Smooth muscle cell of the umbilical artery (primary cell): ENCODE results near the gene CABP1. TPM values are rescaled to one million over a fixed set of nuclear protein-coding genes. Genes with fewer than 3 reads are reported as not detected.

Experiments
- total RNA-seq: library from RNA; depleted of rRNA; stranded (reverse); fragments of >200 nt; gene quantifications from 2 replicates; pipeline ENCODE4 v1.2.3, GENCODE V29; 2014

Gene CABP1
- total RNA-seq = 4.2 and 7.2 TPM in 2 replicates

GRCh38 chr12:120639771-120640721, at the start of gene CABP1:
CABP1 (plus strand) TSS chr12:120640626; CDS start chr12:120640686, 60 bp downstream.

DNA sequence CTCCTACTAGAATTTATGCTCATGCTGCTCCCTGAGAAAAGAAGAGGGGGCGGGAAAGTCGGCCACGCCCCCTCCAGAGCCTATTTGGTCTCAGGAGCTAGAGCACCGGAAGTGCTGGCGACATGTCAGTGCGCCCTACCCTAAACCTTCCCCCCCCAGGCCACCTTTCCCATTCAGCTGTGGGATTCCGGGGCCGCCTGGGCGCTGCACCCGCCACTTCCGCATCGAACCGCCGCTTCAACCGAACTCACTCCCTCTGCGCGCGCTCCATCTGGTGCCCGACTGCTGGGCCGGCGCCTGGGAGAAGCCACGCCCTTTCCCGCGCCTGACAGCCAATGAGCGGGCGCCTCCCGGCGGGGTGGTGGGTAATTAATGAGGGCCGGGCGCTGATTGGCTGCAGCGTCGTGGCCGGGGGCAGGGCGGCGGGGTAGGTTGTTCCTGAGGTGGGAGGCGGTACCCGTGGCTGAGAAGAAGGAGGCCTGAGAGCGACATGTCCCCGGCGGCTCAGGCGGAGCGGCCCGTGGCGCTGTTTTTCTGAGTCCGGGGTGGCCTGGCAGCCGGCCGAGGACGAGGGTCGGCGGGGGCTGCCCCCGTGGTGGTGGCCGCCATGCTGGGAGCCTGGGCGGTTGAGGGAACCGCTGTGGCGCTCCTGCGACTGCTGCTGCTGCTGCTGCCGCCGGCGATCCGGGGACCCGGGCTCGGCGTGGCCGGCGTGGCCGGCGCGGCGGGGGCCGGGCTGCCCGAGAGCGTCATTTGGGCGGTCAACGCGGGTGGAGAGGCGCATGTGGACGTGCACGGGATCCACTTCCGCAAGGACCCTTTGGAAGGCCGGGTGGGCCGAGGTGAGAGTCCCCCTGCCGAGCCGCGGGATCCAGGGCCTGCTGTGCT, 46.5 kb downstream of the CABP1 start, which contains the start of gene MLEC:
MLEC (plus strand) TSS at position 460 of the 888 bp plus-strand sequence; CDS start at position 608, 148 bp downstream.

DNA sequence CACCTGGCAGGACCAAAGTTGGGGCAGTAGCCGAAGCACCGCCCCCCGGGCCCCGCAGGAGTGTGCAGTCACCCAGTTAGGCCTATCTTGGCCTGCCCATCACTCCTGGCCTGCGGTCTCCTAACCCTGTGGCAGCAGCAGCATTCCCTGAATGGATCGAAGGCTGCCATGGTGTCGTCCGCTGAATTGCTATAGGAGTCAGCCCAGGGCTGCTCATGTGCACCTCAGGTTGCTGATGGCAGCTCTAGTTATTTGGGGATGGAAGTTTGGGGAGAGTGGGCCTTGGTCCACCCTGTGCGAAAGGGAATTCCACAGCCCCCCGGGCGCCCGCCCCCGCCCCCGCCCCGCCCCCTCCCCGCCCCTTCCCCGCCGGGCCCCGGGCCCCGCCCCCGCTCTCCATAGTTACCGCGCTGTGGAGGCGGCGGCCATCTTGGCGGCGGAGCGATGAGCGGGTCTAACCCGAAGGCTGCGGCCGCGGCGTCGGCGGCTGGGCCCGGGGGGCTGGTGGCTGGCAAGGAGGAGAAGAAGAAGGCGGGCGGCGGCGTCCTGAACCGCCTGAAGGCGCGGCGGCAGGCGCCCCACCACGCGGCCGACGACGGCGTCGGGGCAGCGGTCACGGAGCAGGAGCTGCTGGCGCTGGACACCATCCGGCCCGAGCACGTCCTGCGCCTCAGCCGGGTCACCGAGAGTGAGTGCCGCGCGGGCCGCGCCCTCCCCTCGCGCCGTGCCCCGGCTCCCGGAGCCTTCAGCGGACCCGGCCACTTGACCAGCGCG, 69.8 kb downstream of the CABP1 start, which contains the start of gene UNC119B:
UNC119B (plus strand) TSS at position 428 of the 774 bp plus-strand sequence; CDS start at position 445, 17 bp downstream.

Other genes starting within 250 kb of the CABP1 start
- gene COX6A1, start 202.5 kb upstream of the CABP1 start, total RNA-seq = 267 and 524 TPM in 2 replicates
- gene TRIAP1, start 194.2 kb upstream of the CABP1 start, total RNA-seq = 19.3 and 24.9 TPM in 2 replicates
- 18.4 and 23.9 TPM in 2 replicates for gene GATC, start 194.2 kb upstream of the CABP1 start, total RNA-seq
- gene SRSF9, start 170.9 kb upstream of the CABP1 start, total RNA-seq = 190 and 243 TPM in 2 replicates
- gene DYNLL1, start 144.5 kb upstream of the CABP1 start, total RNA-seq = 255 and 301 TPM in 2 replicates
- 30.5 and 33.6 TPM in 2 replicates for gene COQ5, start 111.5 kb upstream of the CABP1 start, total RNA-seq
- gene RNF10, start 106.3 kb upstream of the CABP1 start, total RNA-seq = 137 and 223 TPM in 2 replicates
- 43.0 and 57.9 TPM in 2 replicates for gene POP5, start 59.2 kb upstream of the CABP1 start, total RNA-seq
- 229 and 265 TPM in 2 replicates for gene MLEC, start 46.5 kb downstream of the CABP1 start, total RNA-seq
- 32.7 and 41.8 TPM in 2 replicates for gene UNC119B, start 69.8 kb downstream of the CABP1 start, total RNA-seq
- 3.0 and 7.4 TPM in 2 replicates for gene ACADS, start 85.2 kb downstream of the CABP1 start, total RNA-seq